Stimulated activated CD8-positive, alpha-beta memory T cell treated with anti-CD3 and anti-CD28 coated beads, Interleukin-15, amount 100 ng/mL, for 48 hours (primary cell): ENCODE data around the gene ANO10.
"Not testable (repeated sequence)": the region's sequence is repeated elsewhere in the genome, so short reads cannot be mapped to it uniquely, and the experiment has no call there.

Source experiments
- DNase-seq, 2 donors: peaks; one replicate each; pipeline ENCODE4 v3.0.0-alpha.2; 2020; ENCODE audit warnings: low read depth in 2 of 2

Gene ANO10

GRCh38 chr3:43627360-43627759 is 5.5 kb upstream of the ANO10 start:
- DNase-seq = no peak

GRCh38 chr3:43624619-43625305 is 3.0 kb upstream of the ANO10 start:
- no peak for DNase-seq

- DNase-seq = no peak
These were observed 768 bp downstream of the ANO10 start for GRCh38 chr3:43620831-43621655.

- DNase-seq = no peak
These were observed 2.2 kb downstream of the ANO10 start for GRCh38 chr3:43619588-43619987.

GRCh38 chr3:43618142-43618541 is 3.7 kb downstream of the ANO10 start:
- no peak for DNase-seq

- no peak for DNase-seq
These were observed 5.8 kb downstream of the ANO10 start for GRCh38 chr3:43616034-43616433.

GRCh38 chr3:43615133-43615532 is 6.7 kb downstream of the ANO10 start:
- DNase-seq = no peak

GRCh38 chr3:43613976-43614375 is 7.8 kb downstream of the ANO10 start:
- DNase-seq = no peak

- no peak for DNase-seq
These were observed 9.4 kb downstream of the ANO10 start for GRCh38 chr3:43612419-43612818.

GRCh38 chr3:43609406-43609805 is 12.4 kb downstream of the ANO10 start:
- DNase-seq = no peak

- DNase-seq = no peak
These were observed 13.1 kb downstream of the ANO10 start for GRCh38 chr3:43608751-43609150.

- no peak for DNase-seq
These were observed 15.5 kb downstream of the ANO10 start for GRCh38 chr3:43606284-43606683.

- not testable (repeated sequence) for DNase-seq
These were observed 21.9 kb downstream of the ANO10 start for GRCh38 chr3:43599959-43600358.

GRCh38 chr3:43597961-43598360 is 23.9 kb downstream of the ANO10 start:
- DNase-seq = no peak

GRCh38 chr3:43596178-43596577 is 25.6 kb downstream of the ANO10 start:
- DNase-seq = not testable (repeated sequence)

GRCh38 chr3:43595280-43595679 is 26.5 kb downstream of the ANO10 start:
- not testable (repeated sequence) for DNase-seq

GRCh38 chr3:43593588-43593987 is 28.2 kb downstream of the ANO10 start:
- DNase-seq = not testable (repeated sequence)

- not testable (repeated sequence) for DNase-seq
These were observed 29.9 kb downstream of the ANO10 start for GRCh38 chr3:43591866-43592265.

GRCh38 chr3:43587303-43587702 is 34.5 kb downstream of the ANO10 start:
- no peak for DNase-seq

GRCh38 chr3:43584043-43584826 is 37.6 kb downstream of the ANO10 start:
- DNase-seq = no peak

- no peak for DNase-seq
These were observed 38.3 kb downstream of the ANO10 start for GRCh38 chr3:43583481-43583880.

GRCh38 chr3:43582866-43583265 is 38.9 kb downstream of the ANO10 start:
- no peak for DNase-seq
